Measurements from ENCODE around the gene SCRT2.
"Not testable (repeated sequence)": the region's sequence is repeated elsewhere in the genome, so short reads cannot be mapped to it uniquely, and the experiment has no call there.

Gene SCRT2

DNA sequence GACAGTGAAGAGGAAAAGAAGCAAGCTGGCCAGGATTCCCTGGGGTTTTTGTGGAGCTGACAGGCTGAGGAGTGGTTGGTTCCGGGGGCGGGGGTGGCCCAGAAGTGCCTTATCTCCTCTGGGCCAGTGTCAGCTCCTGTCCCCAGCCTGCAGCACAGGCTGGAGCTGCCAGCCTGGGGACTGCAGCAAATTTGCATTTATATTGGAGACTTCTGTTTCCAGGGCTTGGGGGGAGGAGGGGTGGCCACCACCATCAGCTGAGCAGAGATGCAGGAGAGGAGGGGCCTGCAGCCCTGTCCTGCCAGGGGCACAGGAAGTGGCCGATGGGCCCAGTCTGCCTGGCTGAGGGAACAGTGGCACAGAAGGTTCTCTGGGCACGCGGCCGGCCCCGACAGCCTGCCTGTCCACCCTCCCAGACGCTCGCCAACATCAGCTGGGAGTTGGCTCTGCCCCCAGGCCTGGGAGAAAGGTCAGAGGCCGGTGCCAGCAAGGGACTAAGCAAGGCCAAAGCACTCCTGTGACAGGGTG, 24.3 kb upstream of the SCRT2 start:
- no peak for DNase-seq

GRCh38 chr20:699342-699741, 23.7 kb upstream of the SCRT2 start:
- DNase-seq = no peak

DNA sequence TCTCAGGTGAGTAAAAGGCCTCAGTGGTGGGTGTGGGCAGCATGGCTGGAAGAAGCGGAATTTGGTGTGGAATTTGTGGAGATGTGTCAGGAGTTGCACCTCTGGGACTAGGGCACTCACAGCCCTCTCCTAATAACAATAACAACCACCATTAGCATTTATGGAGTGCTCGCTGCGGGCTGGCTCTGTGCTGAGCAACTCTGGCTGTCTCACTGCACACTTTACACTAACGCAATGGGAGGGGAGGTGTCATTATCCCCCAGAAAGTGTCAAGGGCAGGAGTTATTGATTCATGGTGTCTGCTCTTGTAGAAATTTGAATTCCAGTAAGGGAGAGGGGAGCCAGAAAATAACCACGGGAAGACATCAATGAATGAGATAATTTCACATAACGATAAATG, 22.7 kb upstream of the SCRT2 start:
- no peak for DNase-seq

DNA sequence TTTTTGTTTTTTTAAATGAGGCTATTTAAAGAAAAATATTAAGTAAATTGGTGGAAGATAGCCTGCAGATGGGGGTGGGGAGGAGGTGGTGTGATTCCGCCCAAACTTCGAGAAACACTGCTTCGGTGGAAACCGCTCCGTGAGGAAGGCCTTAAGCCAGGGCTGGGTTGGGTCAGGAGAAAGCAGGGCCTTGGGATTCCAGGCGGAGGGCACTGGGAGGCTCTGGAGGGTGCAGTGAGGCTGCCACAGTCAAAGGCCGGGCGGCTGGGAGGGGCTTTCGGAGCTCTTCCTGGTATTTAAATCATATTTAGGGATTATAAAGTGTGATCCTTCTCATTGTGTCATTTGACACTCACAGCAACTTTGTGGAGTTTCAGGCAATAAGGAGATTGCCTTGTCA, 22.2 kb upstream of the SCRT2 start:
- no peak for DNase-seq

DNA sequence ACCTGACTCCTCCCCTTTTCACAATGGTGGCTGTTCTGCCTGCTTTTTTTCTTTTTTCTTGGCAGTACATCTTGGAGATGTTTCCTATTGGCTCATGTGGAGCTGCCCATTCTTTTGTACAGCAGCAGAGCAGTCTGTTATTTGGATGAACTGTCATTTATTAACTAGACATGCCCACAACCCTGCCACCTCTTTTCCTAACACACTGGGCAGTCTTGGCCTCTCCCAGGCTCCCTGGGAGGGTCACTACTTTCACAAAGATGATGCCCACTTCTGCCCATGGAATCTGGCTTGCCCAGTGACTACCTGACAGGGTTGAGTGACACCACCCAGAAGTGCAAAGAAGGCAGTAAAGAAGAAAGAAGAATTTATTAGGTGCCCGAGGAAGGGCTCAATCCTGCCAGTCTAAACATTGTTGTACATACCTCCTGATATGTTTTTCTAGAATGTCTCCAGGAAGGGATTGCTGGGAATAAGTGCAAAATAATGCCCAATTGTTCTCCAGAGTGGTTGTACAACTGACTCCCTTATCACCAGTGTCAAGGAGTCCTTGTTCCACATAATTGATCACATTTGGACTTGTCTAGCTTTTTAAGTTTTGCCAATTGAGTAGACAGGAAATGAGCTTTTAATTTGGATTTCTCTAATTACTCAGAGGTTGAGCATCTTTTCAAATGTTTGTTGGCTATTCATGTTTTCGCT, 19.7 kb upstream of the SCRT2 start:
- no peak for DNase-seq

DNA sequence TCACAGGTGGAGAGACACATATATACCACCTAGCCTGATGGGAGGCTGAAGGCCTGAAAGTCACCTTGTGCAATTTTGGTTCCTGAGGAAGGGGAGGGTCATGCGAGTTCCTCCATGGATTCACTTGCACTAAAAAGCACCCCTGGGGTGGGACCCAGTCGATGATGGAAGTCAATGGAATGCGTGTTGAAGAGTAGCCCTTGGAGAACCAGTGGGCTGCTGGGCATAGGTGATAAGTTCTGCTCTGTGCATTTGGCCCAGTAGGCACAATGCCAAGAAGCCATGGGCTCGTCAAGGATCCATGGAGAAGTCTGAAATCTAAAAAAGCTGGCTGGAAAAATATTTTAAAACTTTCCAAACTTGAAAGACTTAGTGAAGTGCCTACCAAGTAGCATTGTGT, 18.9 kb upstream of the SCRT2 start:
- no peak for DNase-seq

DNA sequence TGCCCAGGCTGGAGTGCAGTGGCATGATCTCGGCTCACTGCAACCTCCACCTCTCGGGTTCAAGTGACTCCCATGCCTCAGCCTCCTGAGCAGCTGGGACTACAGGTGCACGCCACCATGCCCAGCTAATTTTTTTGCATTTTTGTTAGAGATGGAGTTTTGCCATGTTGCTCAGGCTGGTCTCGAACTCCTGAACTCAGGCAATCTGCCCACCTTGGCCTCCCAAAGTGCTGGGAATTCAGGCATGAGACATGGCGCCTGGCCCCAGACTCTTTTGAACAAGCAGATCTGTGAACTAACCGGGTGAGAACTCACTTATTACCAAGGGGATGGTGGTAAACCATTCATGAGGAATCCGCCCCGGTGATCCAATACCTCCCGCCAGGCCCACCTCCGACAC, 18.2 kb upstream of the SCRT2 start:
- not testable (repeated sequence) for DNase-seq

DNA sequence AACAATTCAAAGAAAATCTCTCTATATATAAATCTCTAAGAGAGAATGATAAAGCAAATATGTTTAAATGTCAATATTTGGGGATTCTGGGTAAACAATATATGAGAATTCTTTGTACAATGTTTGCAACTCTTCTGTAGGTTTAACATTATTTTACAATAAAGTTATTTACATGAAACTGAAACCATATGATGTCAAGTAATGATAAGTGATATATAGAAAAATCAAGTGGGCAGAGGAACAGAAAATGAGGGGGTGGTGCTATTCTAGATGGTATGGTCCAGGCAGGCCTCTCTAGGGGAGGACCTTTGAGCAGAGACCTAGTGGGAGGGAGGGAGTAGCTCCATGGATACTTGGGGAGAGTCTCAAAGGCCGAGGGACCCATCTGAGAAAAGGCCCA, 16.4 kb upstream of the SCRT2 start:
- DNase-seq = no peak

DNA sequence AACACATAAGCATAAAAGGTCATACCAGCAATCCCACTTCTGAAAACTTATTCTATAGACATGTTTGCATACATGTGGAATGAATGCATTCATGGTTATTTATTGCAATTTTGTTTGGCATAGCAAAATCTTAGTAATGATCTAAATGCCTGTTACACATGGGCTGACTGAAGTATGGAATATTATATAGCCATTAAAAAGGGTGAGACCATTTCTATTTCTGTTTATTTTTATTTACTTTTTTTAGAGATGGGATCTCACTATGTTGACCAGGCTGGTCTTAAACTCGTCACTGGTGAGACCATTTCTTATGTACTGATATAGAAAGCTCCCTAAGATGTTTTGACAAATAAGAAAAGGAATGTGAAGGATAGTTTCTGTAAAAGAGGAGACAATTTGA, 14.3 kb upstream of the SCRT2 start:
- DNase-seq = no peak

DNA sequence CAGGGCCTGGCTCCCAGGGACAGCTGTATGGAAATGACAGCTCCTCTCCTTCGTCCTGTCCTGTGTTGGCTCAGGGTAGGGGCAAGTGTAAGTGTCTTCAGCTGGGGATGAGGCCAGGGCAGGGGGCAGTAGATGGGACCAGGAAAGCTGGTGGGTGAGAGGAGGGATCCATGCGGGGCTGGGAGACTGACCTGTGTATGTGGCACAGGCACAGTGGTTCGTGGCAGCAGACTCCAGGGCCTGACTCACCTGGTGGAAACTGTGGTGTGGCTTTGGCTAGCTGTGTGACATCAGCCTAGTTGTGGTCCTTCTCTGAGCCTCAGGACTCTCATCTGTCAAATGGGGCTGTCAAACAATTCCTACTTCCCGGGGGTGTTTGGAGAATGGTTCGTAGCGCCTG, 13.7 kb upstream of the SCRT2 start:
- no peak for DNase-seq

DNA sequence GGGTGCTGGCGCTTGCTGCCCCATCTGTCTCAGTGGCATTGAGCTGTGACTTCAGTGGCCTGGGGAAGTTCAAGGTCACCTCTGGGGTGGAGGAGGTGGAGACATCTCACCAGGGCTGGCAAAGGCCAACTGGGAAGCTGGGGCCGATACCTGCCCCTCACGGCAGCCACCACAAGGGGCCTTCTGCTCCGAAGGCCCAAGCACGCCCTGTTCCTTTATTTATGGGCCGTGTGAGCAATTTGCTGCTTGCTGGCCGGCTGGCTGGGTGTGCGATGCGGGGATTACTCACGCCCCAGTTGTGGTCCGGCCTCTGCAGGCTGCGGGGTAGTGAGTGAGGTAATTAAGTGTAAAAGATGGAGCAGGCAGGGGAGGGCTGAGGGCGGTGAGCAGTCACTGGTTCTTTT, 13.2 kb upstream of the SCRT2 start:
- no peak for DNase-seq

- no peak for DNase-seq
These were observed 12.0 kb upstream of the SCRT2 start for GRCh38 chr20:687468-688203.

- no peak for DNase-seq
These were observed 9.2 kb upstream of the SCRT2 start for GRCh38 chr20:684676-685319.

DNA sequence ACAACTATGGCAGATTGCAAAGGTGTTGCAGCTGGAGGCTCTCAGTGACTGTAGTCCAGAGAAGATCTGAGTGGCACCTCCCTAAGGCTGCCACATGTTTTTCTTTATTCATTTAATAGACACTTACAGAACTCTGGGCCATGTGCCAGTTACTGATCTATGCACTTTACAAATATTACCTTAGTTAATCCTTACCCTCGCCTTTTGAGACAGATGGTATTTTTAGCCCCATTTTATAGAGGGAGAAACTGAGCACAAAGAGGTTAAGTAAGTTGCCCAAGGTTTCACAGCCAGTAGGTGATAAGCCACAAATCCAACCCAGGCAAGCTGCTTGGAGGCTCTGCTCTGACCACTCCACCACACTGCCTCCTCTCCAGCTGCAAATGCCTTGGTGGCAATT, 6.5 kb upstream of the SCRT2 start:
- DNase-seq = no peak

DNA sequence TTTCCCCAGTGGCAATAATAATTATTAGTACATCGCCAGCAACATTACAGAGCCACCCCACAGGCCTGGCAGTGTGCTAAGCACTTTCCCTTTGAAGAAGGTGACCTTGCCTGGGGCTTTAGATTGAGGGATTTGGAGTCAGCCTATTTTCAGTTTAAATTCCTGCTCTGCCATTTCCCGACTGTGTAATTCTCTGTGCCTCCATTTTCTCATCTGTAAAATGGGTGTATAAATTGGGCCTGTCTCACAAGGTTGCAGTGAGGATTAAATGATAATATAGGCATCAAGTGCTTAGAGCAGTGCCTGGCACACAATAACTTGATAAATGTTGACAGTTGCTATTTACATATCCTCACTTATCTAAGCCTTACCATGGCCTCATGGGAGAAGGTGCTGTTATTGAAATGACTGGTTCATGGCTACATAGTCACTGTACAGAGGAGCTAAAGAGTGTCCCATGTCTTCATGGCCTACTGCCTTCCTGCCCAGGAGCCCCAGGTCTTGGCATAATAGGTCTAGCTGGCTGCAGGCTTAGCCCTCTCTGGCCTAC, 5.1 kb upstream of the SCRT2 start:
- no peak for DNase-seq

DNA sequence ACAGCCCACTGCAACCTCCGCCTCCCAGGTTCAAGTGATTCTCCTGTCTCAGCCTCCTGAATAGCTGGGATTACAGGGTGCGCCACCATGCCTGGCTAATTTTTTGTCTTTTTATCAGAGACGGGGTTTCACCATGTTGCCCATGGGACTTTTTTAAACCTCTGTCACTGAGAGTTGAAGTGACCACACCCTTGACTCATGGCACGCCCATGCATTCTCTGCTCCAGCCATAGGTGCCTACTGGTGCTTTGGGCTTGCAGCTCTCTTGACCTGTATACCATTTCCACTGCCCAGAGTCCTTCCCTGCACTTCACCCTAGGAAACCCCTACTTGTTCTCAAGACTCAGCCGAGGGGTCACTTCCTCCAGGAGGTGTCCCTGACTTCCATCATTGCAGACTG, 2.4 kb upstream of the SCRT2 start:
- DNase-seq = no peak

- no peak for DNase-seq
These were observed 1.4 kb upstream of the SCRT2 start for GRCh38 chr20:676967-677366.

DNA sequence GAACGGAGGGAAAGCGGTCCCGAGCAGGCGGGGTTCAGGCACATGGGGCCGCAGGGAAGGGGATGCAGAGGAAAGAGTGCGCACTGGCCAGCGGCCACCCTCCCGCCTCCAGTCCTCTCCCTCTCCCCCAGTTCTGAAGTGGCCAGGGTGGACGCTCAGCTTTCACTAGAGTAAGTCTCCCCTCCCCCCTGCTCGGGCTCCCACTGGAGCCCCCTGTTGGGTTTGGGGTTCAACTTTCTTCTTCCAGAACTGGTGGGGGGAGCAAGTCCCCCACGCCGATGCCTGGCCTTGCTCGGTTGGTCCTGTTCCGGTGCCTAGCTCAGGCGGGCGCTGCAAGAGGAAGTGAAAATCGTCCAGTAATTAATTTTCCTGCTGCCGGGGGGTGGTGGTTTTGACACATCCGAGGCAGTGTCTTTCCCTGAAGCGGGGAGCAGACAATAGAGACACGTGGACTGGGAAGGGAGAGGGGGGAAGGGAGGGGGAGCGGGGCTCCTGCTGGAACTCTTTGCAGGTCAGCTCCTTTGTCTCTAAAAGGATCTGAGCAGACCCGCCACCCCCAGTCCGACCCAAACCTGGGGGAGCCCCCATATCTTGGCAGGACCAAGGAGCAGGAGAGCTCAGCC, 824 bp upstream of the SCRT2 start:
- DNase-seq = no peak

DNA sequence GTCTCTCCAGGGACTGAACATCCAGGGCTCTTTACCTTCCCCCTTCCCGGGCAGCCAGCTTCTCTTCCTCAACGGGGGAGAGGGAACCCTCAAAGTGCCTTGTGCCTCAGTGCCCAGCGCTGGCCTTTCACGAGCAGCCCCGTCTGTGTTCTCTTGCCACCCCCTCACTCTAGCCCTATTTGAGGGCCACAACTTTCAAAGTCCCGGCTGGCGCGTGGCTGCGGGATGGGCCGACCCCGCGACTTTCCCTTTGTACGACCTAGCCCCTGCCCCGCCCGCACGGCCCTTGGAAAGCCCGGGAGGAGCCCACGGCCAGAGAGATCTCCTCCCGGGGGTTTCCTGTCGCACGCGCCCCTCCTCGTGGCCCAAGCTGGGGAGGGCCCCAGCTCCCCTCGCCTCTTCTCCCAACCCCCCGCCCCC, 559 bp downstream of the SCRT2 start:
- no peak for DNase-seq

DNA sequence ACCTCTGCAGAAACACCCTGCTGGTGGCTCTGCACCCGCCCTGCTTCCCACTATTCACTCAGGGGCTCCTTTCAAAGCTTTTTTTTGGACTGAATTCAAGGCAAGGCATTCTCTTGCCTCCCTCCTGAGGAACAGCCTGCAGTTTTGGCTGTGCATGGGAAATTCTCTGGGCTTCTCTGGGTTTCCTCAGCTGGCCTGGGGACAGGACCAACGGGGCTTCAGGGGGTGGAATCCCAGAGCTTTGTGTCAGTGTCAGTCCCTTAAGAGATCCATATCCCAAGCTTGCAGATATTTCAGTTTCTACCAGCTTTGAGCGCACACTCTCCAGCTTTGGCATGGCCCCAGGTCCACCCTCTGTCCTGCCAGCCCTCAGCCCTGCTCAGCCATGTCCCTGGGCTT, 2.0 kb downstream of the SCRT2 start:
- DNase-seq = no peak

GRCh38 chr20:672963-673602, 2.5 kb downstream of the SCRT2 start:
- DNase-seq = no peak

DNA sequence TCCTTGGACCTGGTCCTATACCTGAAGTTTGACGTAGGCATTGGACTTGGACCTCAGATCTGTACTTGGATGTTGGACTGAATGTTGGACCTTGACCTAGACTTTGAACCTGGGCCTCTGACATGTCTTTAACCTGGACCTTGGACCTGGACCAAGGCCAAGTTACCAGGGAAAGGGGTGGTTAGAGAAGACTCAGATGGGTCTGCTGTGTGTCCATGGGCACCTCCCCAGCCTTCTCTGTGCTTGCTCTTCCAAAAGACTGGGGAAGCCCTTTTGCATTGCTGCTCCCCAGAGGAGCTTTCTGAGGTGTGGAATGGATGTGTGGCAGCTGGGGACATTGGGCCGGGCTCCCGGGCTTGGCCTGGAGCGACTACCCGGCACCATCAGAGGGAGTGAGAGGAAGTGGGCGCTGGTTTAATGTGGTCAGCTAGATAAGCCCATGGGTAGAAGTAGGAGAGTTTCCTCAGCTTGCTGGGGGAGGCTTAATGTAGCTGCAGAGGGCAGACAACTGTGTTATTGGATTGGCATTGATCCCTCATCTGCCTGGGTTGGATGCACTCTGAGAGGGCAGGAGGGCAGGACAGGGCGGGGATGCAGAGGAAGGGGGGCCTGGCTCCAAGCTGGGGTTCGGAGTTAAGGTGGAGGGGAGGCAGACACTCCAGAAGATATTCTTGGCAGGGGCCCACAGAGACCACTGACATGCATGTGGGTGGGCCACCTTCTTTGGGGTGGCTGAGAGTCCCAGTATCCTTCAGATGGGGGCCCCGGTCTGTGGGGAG, 4.2 kb downstream of the SCRT2 start:
- DNase-seq = no peak

Data from NCI-H774 (cell line).